C4-2B (cell line): ENCODE results near the gene GTF2IRD1.
"Not testable (repeated sequence)": the region's sequence is repeated elsewhere in the genome, so short reads cannot be mapped to it uniquely, and the experiment has no call there.

ENCODE experiments used
- H3K27ac ChIP-seq: fragments of 450-650 bp; 2 replicates; pipeline ENCODE4 v1.5.1; 2017
- ZFX ChIP-seq: fragments of 450-650 bp; IDR thresholded peaks from 2 replicates; pipeline ENCODE4 v1.6.1; 2017
- TF ChIP-seq, protein P1 (sequence below): fragments of 450-650 bp; conservative IDR thresholded peaks from 2 replicates; pipeline ENCODE4 v1.5.1; 2017; ENCODE audit warnings: mild to moderate bottlenecking

GTF2IRD1 gene

DNA sequence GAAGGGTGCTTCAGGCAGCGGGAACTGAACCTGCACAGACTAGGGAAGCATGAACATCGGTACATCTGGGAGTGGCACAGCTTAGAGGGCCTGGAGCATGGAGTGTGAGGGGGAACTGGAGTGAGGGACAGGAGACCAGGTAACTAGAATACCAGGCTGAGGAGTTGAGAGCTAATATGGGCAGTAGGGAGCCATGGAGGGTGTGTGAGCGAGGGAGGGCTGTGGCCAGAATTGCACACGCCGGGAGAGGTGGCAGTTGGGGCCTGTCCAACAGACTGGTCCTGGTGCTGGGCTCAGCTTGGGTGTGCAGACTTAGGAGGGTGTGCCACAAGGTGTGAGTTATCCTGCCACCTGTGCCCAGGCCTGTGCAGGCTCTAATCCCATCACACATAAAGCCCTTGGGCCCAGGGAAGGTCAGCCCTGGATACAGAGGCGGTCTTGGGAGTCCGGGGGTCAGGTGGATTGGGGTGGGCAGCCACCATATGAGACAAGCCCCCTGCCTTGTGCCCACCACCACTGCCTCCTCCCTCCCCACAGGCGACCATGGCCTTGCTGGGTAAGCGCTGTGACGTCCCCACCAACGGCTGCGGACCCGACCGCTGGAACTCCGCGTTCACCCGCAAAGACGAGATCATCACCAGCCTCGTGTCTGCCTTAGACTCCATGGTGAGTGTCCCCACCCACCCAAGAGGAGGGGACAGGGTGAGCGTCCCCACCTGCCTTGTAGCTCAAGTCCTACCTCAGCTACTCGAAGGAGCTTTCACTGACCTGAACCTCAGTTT lies 54.0 kb downstream of the GTF2IRD1 start:
- TF ChIP-seq, protein P1, sequence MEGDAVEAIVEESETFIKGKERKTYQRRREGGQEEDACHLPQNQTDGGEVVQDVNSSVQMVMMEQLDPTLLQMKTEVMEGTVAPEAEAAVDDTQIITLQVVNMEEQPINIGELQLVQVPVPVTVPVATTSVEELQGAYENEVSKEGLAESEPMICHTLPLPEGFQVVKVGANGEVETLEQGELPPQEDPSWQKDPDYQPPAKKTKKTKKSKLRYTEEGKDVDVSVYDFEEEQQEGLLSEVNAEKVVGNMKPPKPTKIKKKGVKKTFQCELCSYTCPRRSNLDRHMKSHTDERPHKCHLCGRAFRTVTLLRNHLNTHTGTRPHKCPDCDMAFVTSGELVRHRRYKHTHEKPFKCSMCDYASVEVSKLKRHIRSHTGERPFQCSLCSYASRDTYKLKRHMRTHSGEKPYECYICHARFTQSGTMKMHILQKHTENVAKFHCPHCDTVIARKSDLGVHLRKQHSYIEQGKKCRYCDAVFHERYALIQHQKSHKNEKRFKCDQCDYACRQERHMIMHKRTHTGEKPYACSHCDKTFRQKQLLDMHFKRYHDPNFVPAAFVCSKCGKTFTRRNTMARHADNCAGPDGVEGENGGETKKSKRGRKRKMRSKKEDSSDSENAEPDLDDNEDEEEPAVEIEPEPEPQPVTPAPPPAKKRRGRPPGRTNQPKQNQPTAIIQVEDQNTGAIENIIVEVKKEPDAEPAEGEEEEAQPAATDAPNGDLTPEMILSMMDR: no peak
- TF ChIP-seq ZFX: no peak
- H3K27ac ChIP-seq: no peak overlapping the region

- H3K27ac ChIP-seq: not testable (repeated sequence)
Measured at GRCh38 chr7:74509453-74509852, 55.7 kb downstream of the GTF2IRD1 start.

DNA sequence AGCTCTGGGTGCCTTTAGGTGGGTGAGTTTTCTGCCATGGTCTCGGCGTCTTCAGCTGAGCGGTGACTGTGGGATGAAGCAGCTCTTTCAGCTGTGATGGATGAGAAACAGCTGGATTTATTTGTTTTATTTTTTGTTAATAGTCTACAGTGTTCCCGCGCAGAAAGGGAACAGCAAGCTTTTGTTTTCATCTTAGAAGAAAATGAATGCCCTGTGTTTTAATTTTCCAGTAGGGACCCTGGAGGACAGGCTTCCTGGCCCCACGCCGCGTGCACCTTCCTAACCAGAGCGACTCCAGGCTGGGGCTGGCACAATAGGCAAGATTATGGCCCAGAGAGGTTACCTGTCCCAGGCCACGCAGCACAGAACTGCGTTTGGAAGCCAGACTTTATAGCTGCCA lies 57.6 kb downstream of the GTF2IRD1 start:
- no peak for TF ChIP-seq ZFX
- TF ChIP-seq, protein P1: no peak
- no peak overlapping the region for H3K27ac ChIP-seq

DNA sequence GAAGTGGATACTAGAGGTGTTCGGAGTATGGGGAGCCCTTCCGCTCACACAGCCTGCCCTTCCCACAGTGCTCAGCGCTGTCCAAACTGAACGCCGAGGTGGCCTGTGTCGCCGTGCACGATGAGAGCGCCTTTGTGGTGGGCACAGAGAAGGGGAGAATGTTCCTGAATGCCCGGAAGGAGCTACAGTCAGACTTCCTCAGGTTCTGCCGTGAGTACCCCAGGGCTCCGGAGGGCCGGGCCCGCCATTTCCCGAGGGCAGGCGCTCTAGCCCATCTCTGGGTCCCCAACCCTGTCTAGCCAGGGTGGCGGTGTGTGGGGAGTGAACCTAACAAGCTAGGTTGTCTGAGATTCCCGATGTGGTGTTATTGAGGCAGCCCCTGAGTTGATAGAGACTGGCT lies 59.1 kb downstream of the GTF2IRD1 start:
- TF ChIP-seq ZFX: no peak
- TF ChIP-seq, protein P1: no peak
- no peak overlapping the region for H3K27ac ChIP-seq

DNA sequence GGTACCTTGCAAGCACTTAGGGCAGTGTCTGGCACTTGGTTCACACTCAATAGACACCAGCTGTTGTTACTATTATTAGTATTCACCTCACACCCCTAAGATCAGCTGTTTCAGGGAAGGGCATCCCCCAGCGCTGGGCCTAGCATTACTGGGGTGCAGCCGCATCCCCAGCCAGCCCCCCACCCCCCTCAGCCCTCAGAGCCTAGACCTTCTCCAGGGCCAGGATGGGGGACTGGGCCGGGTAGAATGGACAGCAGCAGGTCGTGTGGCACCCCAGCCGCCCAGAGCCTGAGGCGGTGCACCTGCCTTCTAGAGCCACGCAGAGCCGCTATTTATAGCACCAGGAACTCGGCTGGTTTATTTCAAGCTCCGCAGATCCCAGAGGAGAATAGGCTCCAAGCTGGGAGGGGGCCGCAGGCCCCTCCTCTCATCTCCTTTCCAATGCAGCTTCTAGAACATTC lies 60.5 kb downstream of the GTF2IRD1 start:
- no peak for TF ChIP-seq ZFX
- no peak overlapping the region for H3K27ac ChIP-seq

GRCh38 chr7:74515276-74515675 lies 61.6 kb downstream of the GTF2IRD1 start:
- H3K27ac ChIP-seq: no peak overlapping the region
- TF ChIP-seq ZFX: no peak

GRCh38 chr7:74516214-74516613 lies 62.5 kb downstream of the GTF2IRD1 start:
- TF ChIP-seq, protein P1: no peak
- no peak for TF ChIP-seq ZFX
- no peak overlapping the region for H3K27ac ChIP-seq

- no peak overlapping the region for H3K27ac ChIP-seq
- TF ChIP-seq, protein P1: no peak
- no peak for TF ChIP-seq ZFX
Measured at GRCh38 chr7:74518041-74518440, 64.3 kb downstream of the GTF2IRD1 start.

DNA sequence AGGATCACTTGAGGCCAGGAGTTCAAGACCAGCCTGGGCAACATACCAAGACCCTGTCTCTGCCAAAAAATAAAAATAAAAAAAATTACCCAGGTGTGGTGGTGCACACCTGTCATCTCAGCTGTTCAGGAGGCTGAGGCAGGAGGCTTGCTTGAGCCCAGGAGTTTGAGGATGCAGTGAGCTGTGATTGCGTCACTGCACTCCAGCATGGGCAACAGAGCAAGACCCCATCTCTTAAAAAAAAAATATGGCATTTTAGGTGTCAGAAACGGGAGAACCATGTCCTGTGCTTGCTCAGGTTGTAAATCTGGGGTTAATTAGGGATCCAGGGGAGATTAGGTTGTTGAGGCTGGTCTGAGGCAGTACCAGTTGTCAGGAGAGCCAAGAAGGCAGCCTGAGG lies 64.9 kb downstream of the GTF2IRD1 start:
- TF ChIP-seq ZFX: no peak
- TF ChIP-seq, protein P1: no peak
- H3K27ac ChIP-seq: no peak overlapping the region
